Activated CD8-positive, alpha-beta memory T cell treated with anti-CD3 and anti-CD28 coated beads for 1 hour (primary cell): ENCODE results near the gene ARL11.

Experiments used
- DNase-seq, 2 donors: peaks; one replicate each; pipeline ENCODE4 v3.0.0-alpha.2; 2020; ENCODE audit warnings: low read depth in 1 of 2; ENCODE audit errors: extremely low read depth in 1 of 2

ARL11 gene

GRCh38 chr13:49646688-49647087 is 18.4 kb downstream of the ARL11 start:
- no peak for DNase-seq

DNA sequence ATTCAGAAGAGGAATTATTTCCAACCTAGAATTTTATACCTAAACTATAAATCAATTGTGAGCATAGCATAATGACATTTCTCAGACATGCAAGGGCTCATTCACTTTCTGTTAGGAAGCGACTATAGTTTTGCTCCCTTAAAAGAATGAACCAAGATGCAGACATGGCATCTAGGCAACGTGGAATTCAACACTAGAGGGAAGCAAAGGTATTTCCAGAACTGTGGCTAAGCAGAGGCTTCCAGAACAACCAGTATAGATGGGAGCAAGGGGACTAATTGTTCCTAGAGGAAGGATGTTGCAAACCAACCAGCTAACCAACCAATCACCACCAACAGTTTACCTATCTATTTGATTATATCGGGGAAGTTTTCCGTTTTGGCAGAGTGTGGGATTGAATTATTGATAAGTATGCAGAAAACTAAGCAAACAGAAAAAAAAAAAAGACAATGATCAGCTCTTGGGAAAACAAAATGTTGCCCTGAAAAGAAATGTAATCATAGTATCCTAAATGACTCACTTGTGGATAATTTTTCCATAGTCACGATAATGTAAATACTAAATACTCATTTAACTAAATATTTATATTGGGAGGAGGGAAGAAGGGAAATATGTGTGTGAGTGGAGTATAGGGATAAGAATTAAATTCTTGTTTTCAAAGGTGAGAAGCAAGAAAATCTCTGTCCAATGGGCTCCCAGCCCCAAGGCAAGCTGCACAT is 21.1 kb downstream of the ARL11 start:
- DNase-seq, result no peak

GRCh38 chr13:49649963-49650312 is 21.6 kb downstream of the ARL11 start:
- DNase-seq, result no peak

- DNase-seq, result no peak
These were observed 23.5 kb downstream of the ARL11 start for GRCh38 chr13:49651570-49652354.

GRCh38 chr13:49652355-49653305 is 24.3 kb downstream of the ARL11 start:
- no peak for DNase-seq

GRCh38 chr13:49653478-49653877 is 25.2 kb downstream of the ARL11 start:
- no peak for DNase-seq

GRCh38 chr13:49654011-49654410 is 25.7 kb downstream of the ARL11 start:
- no peak for DNase-seq

GRCh38 chr13:49655906-49656305 is 27.6 kb downstream of the ARL11 start:
- DNase-seq, result no peak

DNA sequence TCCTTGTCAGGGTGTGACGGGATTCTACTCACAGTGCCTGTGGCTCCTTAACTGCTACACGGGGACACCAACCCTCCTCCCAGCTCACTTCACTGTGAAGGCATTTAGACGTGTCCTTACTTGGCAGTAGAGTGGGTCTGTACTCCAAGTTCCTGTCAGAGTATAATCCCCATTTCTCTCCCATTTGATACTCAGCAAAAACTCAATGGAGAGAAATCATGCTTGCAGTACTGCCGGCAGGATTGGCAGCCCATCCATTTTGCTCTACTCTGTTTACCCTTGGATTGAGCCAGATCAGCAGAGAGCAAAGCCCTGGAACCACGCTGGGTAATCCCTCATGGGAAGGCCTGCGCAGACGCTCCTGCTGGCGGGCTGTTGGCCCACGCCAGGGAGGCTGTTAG is 28.9 kb downstream of the ARL11 start:
- no peak for DNase-seq

DNA sequence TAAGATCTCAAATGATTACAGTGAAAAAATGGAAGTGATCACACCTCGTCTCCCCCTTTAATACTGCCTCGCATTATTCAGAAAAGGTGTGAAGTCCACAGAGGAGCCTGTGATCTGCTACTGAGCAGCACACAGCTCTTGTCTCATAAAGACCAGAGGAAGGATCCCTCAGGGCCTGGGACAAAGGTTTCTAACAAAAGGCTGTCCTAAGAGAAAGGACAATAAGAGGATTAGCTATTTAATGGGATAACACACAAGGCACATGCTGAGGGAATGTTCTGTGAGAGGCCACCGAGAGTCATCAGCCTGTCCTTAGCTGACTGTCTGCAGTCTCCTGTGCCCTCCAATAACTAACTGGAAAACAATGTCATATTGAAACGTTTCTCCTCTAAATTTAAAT is 36.3 kb downstream of the ARL11 start:
- DNase-seq, result no peak

GRCh38 chr13:49667773-49668172 is 39.5 kb downstream of the ARL11 start:
- DNase-seq, result no peak

GRCh38 chr13:49669735-49670309 is 41.5 kb downstream of the ARL11 start:
- DNase-seq, result no peak

DNA sequence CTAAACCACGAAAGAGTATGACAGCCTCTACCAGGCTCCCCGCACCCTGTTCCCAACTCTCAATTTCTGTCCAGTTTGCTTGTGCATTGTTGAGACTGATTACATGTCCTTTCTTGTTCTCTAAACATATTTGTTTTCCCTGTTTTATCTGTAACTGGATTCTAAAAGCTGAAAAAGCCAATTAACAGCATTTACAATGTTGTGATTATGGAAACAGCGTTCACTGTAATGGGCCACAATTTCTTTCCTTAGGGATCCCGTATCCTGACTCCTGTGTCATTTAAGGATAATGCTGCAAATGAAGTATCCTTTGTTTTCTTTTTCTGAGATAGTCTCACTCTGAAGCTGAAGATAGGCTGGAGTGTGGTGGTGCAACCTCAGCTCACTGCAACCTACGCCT is 42.5 kb downstream of the ARL11 start:
- no peak for DNase-seq

- DNase-seq, result no peak
These were observed 48.4 kb downstream of the ARL11 start for GRCh38 chr13:49676581-49677298.

DNA sequence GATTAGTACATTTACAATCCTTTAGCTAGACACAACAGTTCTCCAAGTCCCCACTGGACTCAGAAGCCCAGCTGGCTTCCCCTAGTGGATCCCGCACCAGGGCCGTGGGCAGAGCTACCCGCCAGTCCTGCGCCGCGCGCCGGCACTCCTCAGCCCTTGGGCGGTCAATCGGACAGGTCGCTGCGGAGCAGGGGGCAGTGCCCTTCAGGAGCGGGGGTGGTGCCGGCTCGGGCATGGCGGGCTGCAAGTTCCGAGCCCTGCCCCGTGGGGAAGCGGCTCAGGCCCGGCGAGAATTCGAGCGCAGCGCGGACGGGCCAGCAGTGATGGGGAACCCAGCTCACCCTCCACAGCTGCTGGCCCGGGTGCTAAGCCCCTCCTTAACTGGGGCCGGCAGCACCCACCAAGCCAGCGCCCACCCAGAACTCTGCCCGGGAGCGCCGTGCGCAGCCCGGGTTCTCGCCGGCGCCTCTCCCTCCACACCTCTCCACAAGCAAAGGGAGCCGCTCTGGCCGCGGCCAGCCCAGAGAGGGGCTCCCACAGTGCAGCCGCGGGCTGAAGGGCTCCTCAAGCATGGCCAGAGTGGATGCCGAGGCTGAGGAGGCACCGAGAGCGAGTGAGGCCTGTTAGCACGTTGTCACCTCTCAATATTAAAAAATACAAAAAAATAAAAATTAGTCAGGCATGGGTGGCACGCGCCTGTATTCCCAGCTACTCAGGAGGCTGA is 50.0 kb downstream of the ARL11 start:
- no peak for DNase-seq

DNA sequence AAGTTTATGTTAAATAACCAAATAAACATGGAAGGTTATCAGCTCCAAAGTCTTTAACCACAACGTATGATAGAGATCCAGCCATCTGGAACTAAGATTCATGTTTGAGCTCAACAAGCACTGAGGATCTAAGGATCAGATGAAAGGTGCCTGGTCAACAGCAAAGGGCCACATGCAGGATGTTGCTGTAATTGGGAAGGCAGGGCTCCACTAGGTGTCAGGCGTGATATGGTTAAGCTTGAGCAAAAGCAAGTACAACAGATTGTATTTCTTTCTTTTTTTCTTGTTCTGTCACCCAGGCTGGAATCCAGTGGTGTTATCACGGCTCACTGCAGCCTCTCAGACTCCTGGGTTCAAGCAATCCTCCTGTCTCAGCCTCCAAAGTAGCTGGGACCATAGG is 50.9 kb downstream of the ARL11 start:
- no peak for DNase-seq

DNA sequence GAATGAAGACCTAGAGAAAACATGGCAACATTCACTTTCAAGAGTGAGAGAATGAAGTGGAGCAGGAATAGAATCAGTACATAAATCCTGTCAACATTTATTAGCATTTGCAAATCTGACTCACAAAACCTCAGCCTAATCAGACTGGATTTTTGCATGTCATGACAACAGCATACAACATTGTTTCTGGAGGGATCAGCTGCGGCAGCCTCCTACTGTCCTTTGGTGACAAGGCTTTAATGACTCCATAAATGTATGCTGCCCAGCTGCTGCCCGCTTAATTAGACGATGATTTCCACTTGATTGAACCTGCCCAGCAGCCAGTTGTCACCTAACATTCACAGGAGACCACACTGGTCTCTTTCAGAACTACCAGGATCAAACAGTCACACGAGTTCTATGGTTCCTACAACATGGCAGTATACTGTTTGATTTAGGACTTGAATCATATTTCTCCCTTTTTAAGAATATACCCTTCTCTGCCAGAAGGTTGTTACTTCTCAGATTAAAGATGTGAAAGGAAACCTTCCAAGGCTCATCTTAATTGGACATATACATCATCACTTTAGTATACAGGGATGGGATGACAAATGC is 53.6 kb downstream of the ARL11 start:
- no peak for DNase-seq
